DMS79 (cell line): ENCODE data around the gene ISM2.
A peak's percentile ranks its signal among the peaks of the same experiment; 100 is the strongest.
"Not testable (repeated sequence)": the region's sequence is repeated elsewhere in the genome, so short reads cannot be mapped to it uniquely, and the experiment has no call there.

Experiments
- DNase-seq: peaks from one replicate; lab custom pipeline; 2025; lab: John Stamatoyannopoulos, UW

ISM2 gene

GRCh38 chr14:77498120-77498979 lies at the start of gene ISM2:
Gene ISM2, minus strand, starts transcription at chr14:77498816. Its CDS starts 23 bp downstream, at chr14:77498793.
- peak; percentile 18 for DNase-seq

- no peak for DNase-seq
Measured at GRCh38 chr14:77547512-77548180, 49.0 kb upstream of the ISM2 start.

- not testable (repeated sequence) for DNase-seq
Measured at GRCh38 chr14:77545171-77545570, 46.6 kb upstream of the ISM2 start.

- no peak for DNase-seq
Measured at GRCh38 chr14:77544571-77544970, 46.0 kb upstream of the ISM2 start.

- no peak for DNase-seq
Measured at GRCh38 chr14:77543637-77544334, 45.2 kb upstream of the ISM2 start.

- DNase-seq: no peak
Measured at GRCh38 chr14:77543240-77543551, 44.6 kb upstream of the ISM2 start.

- no peak for DNase-seq
Measured at GRCh38 chr14:77542421-77543239, 44.0 kb upstream of the ISM2 start.

- no peak for DNase-seq
Measured at GRCh38 chr14:77541905-77542304, 43.3 kb upstream of the ISM2 start.

- not testable (repeated sequence) for DNase-seq
Measured at GRCh38 chr14:77536951-77537350, 38.3 kb upstream of the ISM2 start.

GRCh38 chr14:77531071-77531470 lies 32.5 kb upstream of the ISM2 start:
- no peak for DNase-seq

- no peak for DNase-seq
Measured at GRCh38 chr14:77529963-77530362, 31.3 kb upstream of the ISM2 start.

- DNase-seq: no peak
Measured at GRCh38 chr14:77529213-77529612, 30.6 kb upstream of the ISM2 start.

GRCh38 chr14:77528701-77529100 lies 30.1 kb upstream of the ISM2 start:
- DNase-seq: not testable (repeated sequence)

- no peak for DNase-seq
Measured at GRCh38 chr14:77526266-77526665, 27.6 kb upstream of the ISM2 start.

- no peak for DNase-seq
Measured at GRCh38 chr14:77524536-77524935, 25.9 kb upstream of the ISM2 start.

- no peak for DNase-seq
Measured at GRCh38 chr14:77523109-77523508, 24.5 kb upstream of the ISM2 start.

- no peak for DNase-seq
Measured at GRCh38 chr14:77520555-77520954, 21.9 kb upstream of the ISM2 start.

- no peak for DNase-seq
Measured at GRCh38 chr14:77516126-77516525, 17.5 kb upstream of the ISM2 start.

GRCh38 chr14:77511486-77512162 lies 13.0 kb upstream of the ISM2 start:
- no peak for DNase-seq

GRCh38 chr14:77509366-77509765 lies 10.8 kb upstream of the ISM2 start:
- no peak for DNase-seq

GRCh38 chr14:77508876-77509275 lies 10.3 kb upstream of the ISM2 start:
- no peak for DNase-seq
